Activated B cell treated with CpG ODN at 0.5 μM for 24 hours (primary cell): ENCODE measurements around the gene CEP295NL. TPM values are rescaled to one million over a fixed set of nuclear protein-coding genes. Genes with fewer than 3 reads are reported as not detected.
A peak's percentile ranks its signal among the peaks of the same experiment; 100 is the strongest.
"Not testable (repeated sequence)": the region's sequence is repeated elsewhere in the genome, so short reads cannot be mapped to it uniquely, and the experiment has no call there.

Experiments used
- ATAC-seq: fragments of 200-7000 bp; cut with Tn5 transposase; one replicate; pipeline ENCODE4 v1.10.0; 2021; ENCODE audit warnings: low read depth, mild to moderate bottlenecking, moderate library complexity
- CTCF ChIA-PET: fragments of 350-600 bp; sonication (Branson Sonifier 250); formaldehyde crosslinking; loops from one replicate; lab custom pipeline; 2021; ENCODE audit warnings: antibody characterized with exemption; lab: Charles Lee
- POLR2A ChIA-PET: fragments of 350-600 bp; sonication (Branson Sonifier 250); formaldehyde crosslinking; loops from one replicate; lab custom pipeline; 2021; ENCODE audit warnings: antibody characterized with exemption; lab: Charles Lee
- DNase-seq: peaks from one replicate; pipeline ENCODE4 v3.0.0; 2022
- H3K27ac Mint-ChIP-seq: one replicate; pipeline ENCODE4 v1.8.0; 2020; ENCODE audit warnings: mixed read lengths
- H3K27me3 Mint-ChIP-seq: one replicate; pipeline ENCODE4 v1.8.0; 2021; ENCODE audit warnings: mixed read lengths
- H3K36me3 Mint-ChIP-seq: one replicate; pipeline ENCODE4 v1.8.0; 2021; ENCODE audit warnings: low read depth, mixed read lengths
- H3K4me1 Mint-ChIP-seq: one replicate; pipeline ENCODE4 v1.8.0; 2021; ENCODE audit warnings: mixed read lengths
- H3K4me3 Mint-ChIP-seq: one replicate; pipeline ENCODE4 v1.8.0; 2020; ENCODE audit warnings: mild to moderate bottlenecking, mixed read lengths
- H3K9me3 Mint-ChIP-seq: one replicate; pipeline ENCODE4 v1.8.0; 2020; ENCODE audit warnings: mixed read lengths
- CTCF ChIP-seq: fragments of 200-600 bp; IDR thresholded peaks from one replicate; pipeline ENCODE4 v1.8.0; 2022; ENCODE audit warnings: antibody characterized with exemption, mild to moderate bottlenecking
- intact Hi-C: fragments of 100-400 bp; cut with micrococcal nuclease; formaldehyde crosslinking; loops from one replicate; pipeline ENCODE4 v1.15.1; 2024
- total RNA-seq: library from RNA; stranded (reverse); gene quantifications from 2 replicates; pipeline ENCODE4 v1.2.3, GENCODE V29; 2022

Gene CEP295NL
- total RNA-seq, 1 donor from 2014 or later: 0.55 TPM

- CTCF ChIA-PET: no interaction called here
- no peak for DNase-seq
- peak; percentile 27 for ATAC-seq
- Mint-ChIP-seq H3K4me1 (peaks cover 32% of the 10 kb centered on the region), H3K4me3 (peak overlapping the region; percentile 46), H3K36me3 (no peaks in the 10 kb centered on the region), H3K9me3 (no peaks in the 10 kb centered on the region), H3K27me3 (peaks cover 7% of the 10 kb centered on the region), H3K27ac (peak overlapping the region; percentile 21)
- intact Hi-C loops: no loop called here
- TF ChIP-seq CTCF: no peak
- POLR2A ChIA-PET: interaction anchor here (1.1 to 1.3 kb wide), 2 partner anchors 11 to 41 kb away, joined by 3 to 4 read pairs; no protein-coding TSS in a partner anchor
Observed at GRCh38 chr17:78882540-78883088, 20.4 kb downstream of the CEP295NL start.

- Mint-ChIP-seq H3K27ac (peak overlapping the region; percentile 68), H3K36me3 (no peaks in the 10 kb centered on the region), H3K9me3 (no peaks in the 10 kb centered on the region), H3K27me3 (peaks cover 15% of the 10 kb centered on the region), H3K4me3 (peak overlapping the region; percentile 78), H3K4me1 (peaks cover 32% of the 10 kb centered on the region)
- CTCF ChIA-PET: no interaction called here
- DNase-seq (no peak), ATAC-seq (peak; percentile 60)
- POLR2A ChIA-PET: no interaction called here
- intact Hi-C loops: loop anchor here (1.0 kb wide), 1 partner anchor 10 kb away; no protein-coding TSS in a partner anchor
- TF ChIP-seq CTCF: no peak
Observed at GRCh38 chr17:78879635-78880186, 23.3 kb downstream of the CEP295NL start.

GRCh38 chr17:78878871-78879527, 24.0 kb downstream of the CEP295NL start:
- no peak overlapping the region for H3K27ac Mint-ChIP-seq
- DNase-seq: no peak
- no peak for ATAC-seq
- H3K9me3 Mint-ChIP-seq: no peaks in the 10 kb centered on the region
- intact Hi-C loops: loop anchor here (1.0 kb wide), 1 partner anchor 10 kb away; no protein-coding TSS in a partner anchor
- ChIA-PET CTCF (no interaction called here), POLR2A (interaction anchor here (0.6 to 2.0 kb wide), 2 partner anchors 10 to 97 kb away, joined by 5 to 8 read pairs; no protein-coding TSS in a partner anchor)
- no peaks in the 10 kb centered on the region for H3K36me3 Mint-ChIP-seq
- H3K4me3 Mint-ChIP-seq: peak overlapping the region; percentile 78
- H3K27me3 Mint-ChIP-seq: peaks cover 15% of the 10 kb centered on the region
- no peak for TF ChIP-seq CTCF
- H3K4me1 Mint-ChIP-seq: peaks cover 32% of the 10 kb centered on the region

GRCh38 chr17:78878261-78878660, 24.7 kb downstream of the CEP295NL start:
- Mint-ChIP-seq H3K27ac (no peak overlapping the region), H3K9me3 (no peaks in the 10 kb centered on the region), H3K36me3 (no peaks in the 10 kb centered on the region), H3K4me1 (peaks cover 25% of the 10 kb centered on the region), H3K27me3 (peaks cover 14% of the 10 kb centered on the region), H3K4me3 (no peak overlapping the region)
- CTCF ChIA-PET: no interaction called here
- intact Hi-C loops: no loop called here
- ATAC-seq (no peak), DNase-seq (no peak)
- POLR2A ChIA-PET: interaction anchor here (2.0 kb wide), 1 partner anchor 11 kb away, joined by 8 read pairs; no protein-coding TSS in a partner anchor
- TF ChIP-seq CTCF: no peak

GRCh38 chr17:78876954-78877517, 26.0 kb downstream of the CEP295NL start:
- peaks cover 14% of the 10 kb centered on the region for H3K4me1 Mint-ChIP-seq
- H3K4me3 Mint-ChIP-seq, ATAC-seq, intact Hi-C loops, DNase-seq, H3K9me3 Mint-ChIP-seq, H3K36me3 Mint-ChIP-seq, H3K27ac Mint-ChIP-seq: not testable (repeated sequence)
- peaks cover 11% of the 10 kb centered on the region for H3K27me3 Mint-ChIP-seq
- CTCF ChIA-PET: interaction anchor here (0.7 kb wide), 1 partner anchor 11 kb away, joined by 5 read pairs; no protein-coding TSS in a partner anchor
- POLR2A ChIA-PET: interaction anchor here (2.0 kb wide), 1 partner anchor 12 kb away, joined by 8 read pairs; no protein-coding TSS in a partner anchor
